Central memory CD8-positive, alpha-beta T cell (primary cell): Measurements from ENCODE around the gene ZNF799.

Experiments used
- ATAC-seq: fragments of 150-1000 bp; cut with Tn5 transposase; replicated peaks from 2 replicates; pipeline ENCODE4 v1.10.0; 2022; ENCODE audit warnings: mild to moderate bottlenecking, moderate FRiP score, moderate number of reproducible peaks; ENCODE audit not compliant: poor library complexity, severe bottlenecking; ENCODE audit errors: extremely low read depth
- DNase-seq, 2 donors: peaks; one replicate each; pipeline ENCODE4 v3.0.0; 2021; ENCODE audit warnings: low spot score in 2 of 2
- H3K27ac Mint-ChIP-seq: one replicate; pipeline ENCODE4 v1.8.0; 2022; ENCODE audit warnings: low read depth, mild to moderate bottlenecking, moderate library complexity, mixed read lengths
- H3K27me3 Mint-ChIP-seq: one replicate; pipeline ENCODE4 v1.8.0; 2022; ENCODE audit warnings: mixed read lengths
- H3K36me3 Mint-ChIP-seq: one replicate; pipeline ENCODE4 v1.8.0; 2022; ENCODE audit warnings: mild to moderate bottlenecking, moderate library complexity, mixed read lengths; ENCODE audit not compliant: insufficient read depth
- H3K4me1 Mint-ChIP-seq: one replicate; pipeline ENCODE4 v1.8.0; 2022; ENCODE audit warnings: mixed read lengths
- H3K4me3 Mint-ChIP-seq: one replicate; pipeline ENCODE4 v1.8.0; 2022; ENCODE audit warnings: mild to moderate bottlenecking, moderate library complexity, mixed read lengths
- H3K9me3 Mint-ChIP-seq: one replicate; pipeline ENCODE4 v1.8.0; 2022; ENCODE audit warnings: mixed read lengths

ZNF799 gene

GRCh38 chr19:12345197-12345596 lies 55.9 kb downstream of the ZNF799 start:
- no peak overlapping the region for H3K4me3 Mint-ChIP-seq
- H3K27me3 Mint-ChIP-seq = no peaks in the 10 kb centered on the region
- no peaks in the 10 kb centered on the region for H3K4me1 Mint-ChIP-seq
- H3K9me3 Mint-ChIP-seq = peaks cover 4% of the 10 kb centered on the region
- DNase-seq (no peak), ATAC-seq (no peak)
- no peaks in the 10 kb centered on the region for H3K36me3 Mint-ChIP-seq
- no peak overlapping the region for H3K27ac Mint-ChIP-seq
